ENCODE data around the gene OLAH. TPM values are rescaled to one million over a fixed set of nuclear protein-coding genes. Genes with fewer than 3 reads are reported as not detected.

The OLAH gene
- total RNA-seq, 1 experiment from 2014 or later: not detected

- H3K9me2 ChIP-seq (replicated peaks; ENCODE audit: insufficient read depth, low read length): no peaks in the 10 kb centered on the region
- H2AFZ ChIP-seq (ENCODE audit: low read length): no peak overlapping the region
- H3K79me2 ChIP-seq (ENCODE audit: low read length): no peaks in the 10 kb centered on the region
- no peak overlapping the region for H3K4me2 ChIP-seq (ENCODE audit: low read depth, low read length, poor library complexity, severe bottlenecking)
- no peak overlapping the region for H3K4me3 ChIP-seq (ENCODE audit: low read length)
- H3K4me1 ChIP-seq (ENCODE audit: low read length): no peaks in the 10 kb centered on the region
- H3K9me3 ChIP-seq (ENCODE audit: low read length): no peaks in the 10 kb centered on the region
- no peak for DNase-seq
- no peaks in the 10 kb centered on the region for H4K20me1 ChIP-seq (ENCODE audit: insufficient read depth, low read depth, low read length)
- no peaks in the 10 kb centered on the region for H3K36me3 ChIP-seq (ENCODE audit: insufficient read depth, low read length)
- H3K27me3 ChIP-seq (ENCODE audit: low read length): no peaks in the 10 kb centered on the region
- no peak overlapping the region for H3K9ac ChIP-seq (ENCODE audit: low read length)
- H3K27ac ChIP-seq (ENCODE audit: low read length): no peak overlapping the region
Observed at GRCh38 chr10:15121707-15122106, 78.0 kb downstream of the OLAH start.

- no peaks in the 10 kb centered on the region for H3K9me2 ChIP-seq (replicated peaks; ENCODE audit: insufficient read depth, low read length)
- no peaks in the 10 kb centered on the region for H4K20me1 ChIP-seq (ENCODE audit: insufficient read depth, low read depth, low read length)
- no peaks in the 10 kb centered on the region for H3K4me1 ChIP-seq (ENCODE audit: low read length)
- no peak for DNase-seq
- no peaks in the 10 kb centered on the region for H3K79me2 ChIP-seq (ENCODE audit: low read length)
- H3K36me3 ChIP-seq (ENCODE audit: insufficient read depth, low read length): no peaks in the 10 kb centered on the region
- H3K9ac ChIP-seq (ENCODE audit: low read length): no peak overlapping the region
- H3K4me3 ChIP-seq (ENCODE audit: low read length): no peak overlapping the region
- H3K27me3 ChIP-seq (ENCODE audit: low read length): no peaks in the 10 kb centered on the region
- H3K27ac ChIP-seq (ENCODE audit: low read length): no peak overlapping the region
- no peak overlapping the region for H3K4me2 ChIP-seq (ENCODE audit: low read depth, low read length, poor library complexity, severe bottlenecking)
- no peak overlapping the region for H2AFZ ChIP-seq (ENCODE audit: low read length)
- no peaks in the 10 kb centered on the region for H3K9me3 ChIP-seq (ENCODE audit: low read length)
Observed at GRCh38 chr10:15122477-15123030, 78.8 kb downstream of the OLAH start.

Other genes starting within 250 kb of the OLAH start
- 1.2 and 2.2 TPM in 2 replicates for gene CDNF, start 205.9 kb upstream of the OLAH start, total RNA-seq (2014; rRNA removed; shearing (Covaris generic); ENCODE audit: low replicate concordance)
- gene HSPA14, start 205.6 kb upstream of the OLAH start, total RNA-seq (2014; rRNA removed; shearing (Covaris generic); ENCODE audit: low replicate concordance): 34.2 and 34.8 TPM in 2 replicates
- 22.1 and 25.0 TPM in 2 replicates for gene MSANTD7, start 205.6 kb upstream of the OLAH start, total RNA-seq (2014; rRNA removed; shearing (Covaris generic); ENCODE audit: low replicate concordance)
- gene SUV39H2, start 165.1 kb upstream of the OLAH start, total RNA-seq (2014; rRNA removed; shearing (Covaris generic); ENCODE audit: low replicate concordance): 15.7 and 23.8 TPM in 2 replicates
- gene DCLRE1C, start 89.8 kb upstream of the OLAH start, total RNA-seq (2014; rRNA removed; shearing (Covaris generic); ENCODE audit: low replicate concordance): 15.8 and 19.6 TPM in 2 replicates
- gene MEIG1, start 84.6 kb upstream of the OLAH start, total RNA-seq (2014; rRNA removed; shearing (Covaris generic); ENCODE audit: low replicate concordance): 2.6 TPM in 1 of 2 replicates, not detected in the other
- gene ACBD7, start 44.8 kb downstream of the OLAH start, total RNA-seq (2014; rRNA removed; shearing (Covaris generic); ENCODE audit: low replicate concordance): 0.63 and 1.3 TPM in 2 replicates
- 18.0 and 24.3 TPM in 2 replicates for gene RPP38, start 53.4 kb downstream of the OLAH start, total RNA-seq (2014; rRNA removed; shearing (Covaris generic); ENCODE audit: low replicate concordance)
- 1.6 and 2.6 TPM in 2 replicates for gene NMT2, start 124.8 kb downstream of the OLAH start, total RNA-seq (2014; rRNA removed; shearing (Covaris generic); ENCODE audit: low replicate concordance)

All from Karpas-422 (cell line).